HCT116 (cell line): Measurements from ENCODE around the gene NKX2-1. TPM values are rescaled to one million over a fixed set of nuclear protein-coding genes. Genes with fewer than 3 reads are reported as not detected.

ENCODE experiments used
- ATAC-seq: fragments of 200-7000 bp; cut with Tn5 transposase; 2 replicates; pipeline ENCODE4 v1.9.1; 2020; ENCODE audit warnings: mild to moderate bottlenecking, moderate library complexity
- BruUV-seq: library from RNA; stranded (reverse); fragments of 400-500 nt; replicated peaks from 2 replicates; lab custom pipeline; 2021; lab: Mats Ljungman, UMichigan
- CTCF ChIA-PET: fragments of 300-600 bp; sonication (Branson Sonifier 250); formaldehyde crosslinking; loops from one replicate; lab custom pipeline; 2021; ENCODE audit warnings: antibody characterized with exemption; lab: Charles Lee
- POLR2A ChIA-PET: fragments of 300-600, 350-600 bp; sonication (Branson Sonifier 250); formaldehyde crosslinking; loops from one replicate; lab custom pipeline; 2021; ENCODE audit warnings: antibody characterized with exemption; lab: Charles Lee
- RAD21 ChIA-PET, 2 experiments: fragments of 300-600 bp; sonication (Branson Sonifier 250); formaldehyde crosslinking; loops; one replicate each; lab custom pipeline; 2023; ENCODE audit warnings: low total read pairs in 2 of 2; ENCODE audit not compliant: uncharacterized antibody in 2 of 2, unreplicated experiment in 2 of 2, low non-redundant PET in 1 of 2; lab: Charles Lee
- DNase-seq: peaks from one replicate; pipeline ENCODE4 v3.0.0-alpha.2; 2010; ENCODE audit warnings: low read depth, low spot score
- H2AFZ ChIP-seq: fragments of 200-600 bp; shearing (Covaris generic), sonication (generic); 2 replicates; pipeline ENCODE4 v1.6.1; 2017; ENCODE audit warnings: low read depth, mixed run types, mixed read lengths, antibody characterized with exemption, low read length; ENCODE audit not compliant: poor library complexity, severe bottlenecking
- H3K27ac ChIP-seq: 2 replicates; pipeline ENCODE4 v1.5.1; 2012; ENCODE audit warnings: low read depth, low read length
- H3K27me3 ChIP-seq: fragments of 200-600 bp; sonication (generic); 2 replicates; pipeline ENCODE4 v1.6.1; 2016; ENCODE audit warnings: mixed run types, low read length, mixed read lengths; ENCODE audit not compliant: insufficient read depth
- H3K36me3 ChIP-seq, 2 experiments: fragments of 200-500 bp in 1 of 2; fragments of 200-600 bp in 1 of 2; sonication (Bioruptor generic) in 1 of 2; sonication (generic) in 1 of 2; 2 replicates each; pipeline versions ENCODE4 v1.5.1 to v1.6.1; 2014 to 2016; ENCODE audit warnings: low read length in 2 of 2, inconsistent platforms in 1 of 2, mixed read lengths in 1 of 2, mixed run types in 1 of 2; ENCODE audit not compliant: insufficient read depth in 2 of 2, control insufficient read depth in 1 of 2
- H3K4me1 ChIP-seq, 2 experiments: fragments of 200-600 bp in 1 of 2; sonication (generic) in 1 of 2; 2 replicates each; pipeline versions ENCODE4 v1.5.1 to v1.6.1; 2012 to 2017; ENCODE audit warnings: low read length in 2 of 2, inconsistent platforms in 1 of 2, mild to moderate bottlenecking in 1 of 2, mixed read lengths in 1 of 2, mixed run types in 1 of 2, moderate library complexity in 1 of 2; ENCODE audit not compliant: insufficient read depth in 2 of 2, control insufficient read depth in 1 of 2
- H3K4me2 ChIP-seq: fragments of 200-600 bp; sonication (generic); 2 replicates; pipeline ENCODE4 v1.6.1; 2017; ENCODE audit warnings: mixed run types, low read length, mixed read lengths
- H3K4me3 ChIP-seq, 2 experiments: fragments of 200-600 bp in 1 of 2; sonication (generic) in 1 of 2; replicated peaks in 1 of 2; 2 replicates each; pipeline ENCODE4 v1.5.1; 2011 to 2016; ENCODE audit warnings: low read length in 2 of 2, control low read depth in 1 of 2, low read depth in 1 of 2, mild to moderate bottlenecking in 1 of 2, mixed read lengths in 1 of 2, mixed run types in 1 of 2
- H3K79me2 ChIP-seq: fragments of 200-600 bp; sonication (generic); 2 replicates; pipeline ENCODE4 v1.6.1; 2017; ENCODE audit warnings: mild to moderate bottlenecking, mixed run types, low read length, moderate library complexity, mixed read lengths; ENCODE audit not compliant: insufficient read depth
- H3K9ac ChIP-seq: fragments of 200-600 bp; sonication (generic); 2 replicates; pipeline ENCODE4 v1.6.1; 2016; ENCODE audit warnings: low read length, mixed read lengths
- H3K9me2 ChIP-seq: fragments of 200-600 bp; sonication (generic), shearing (Covaris generic); 2 replicates; pipeline ENCODE4 v1.6.1; 2017; ENCODE audit warnings: mixed run types, mild to moderate bottlenecking, moderate library complexity; ENCODE audit not compliant: insufficient read depth
- H3K9me3 ChIP-seq, 2 experiments: fragments of 200-500 bp in 1 of 2; fragments of 200-600 bp in 1 of 2; sonication (Bioruptor generic) in 1 of 2; sonication (generic) in 1 of 2; 2 replicates each; pipeline ENCODE4 v1.6.1; 2014 to 2017; ENCODE audit warnings: low read length in 2 of 2, mixed read lengths in 2 of 2, inconsistent platforms in 1 of 2, low read depth in 1 of 2, mild to moderate bottlenecking in 1 of 2, mixed run types in 1 of 2, moderate library complexity in 1 of 2; ENCODE audit not compliant: control insufficient read depth in 1 of 2, insufficient read depth in 1 of 2
- H4K20me1 ChIP-seq: fragments of 200-600 bp; sonication (generic), shearing (Covaris generic); 2 replicates; pipeline ENCODE4 v1.6.1; 2017; ENCODE audit warnings: mixed run types, mild to moderate bottlenecking, moderate library complexity; ENCODE audit not compliant: insufficient read depth
- ATF3 ChIP-seq: IDR thresholded peaks from 2 replicates; pipeline ENCODE4 v1.6.1; 2012
- CBX3 ChIP-seq: IDR thresholded peaks from 2 replicates; pipeline ENCODE4 v1.6.1; 2012; ENCODE audit warnings: low read depth
- CEBPB ChIP-seq: IDR thresholded peaks from 2 replicates; pipeline ENCODE4 v1.6.1; 2012; ENCODE audit warnings: low read depth
- ELF1 ChIP-seq: IDR thresholded peaks from 2 replicates; pipeline ENCODE4 v1.6.1; 2012; ENCODE audit warnings: low read depth, borderline replicate concordance
- EZH2phosphoT487 ChIP-seq: fragments of 200-600 bp; IDR thresholded peaks from 2 replicates; pipeline ENCODE4 v1.6.1; 2018; ENCODE audit warnings: antibody characterized with exemption, borderline replicate concordance
- REST ChIP-seq: IDR thresholded peaks from 2 replicates; pipeline ENCODE4 v1.6.1; 2012; ENCODE audit warnings: low read depth
- SP1 ChIP-seq: IDR thresholded peaks from 2 replicates; pipeline ENCODE4 v1.6.1; 2012; ENCODE audit warnings: low read depth
- SRF ChIP-seq: IDR thresholded peaks from 2 replicates; pipeline ENCODE4 v1.6.1; 2012; ENCODE audit warnings: low read depth
- ZBTB33 ChIP-seq: IDR thresholded peaks from 2 replicates; pipeline ENCODE4 v1.6.1; 2011; ENCODE audit warnings: mild to moderate bottlenecking, low read length, moderate library complexity; ENCODE audit not compliant: insufficient replicate concordance; ENCODE audit errors: extremely low read depth
- ZFX ChIP-seq: fragments of 450-650 bp; IDR thresholded peaks from 2 replicates; pipeline ENCODE4 v1.6.1; 2017
- intact Hi-C: fragments of 100-400 bp; cut with micrococcal nuclease; formaldehyde crosslinking; loops from 2 replicates; pipeline ENCODE4 v1.10.0; 2022
- total RNA-seq: library from RNA; stranded (reverse); gene quantifications from one replicate; pipeline ENCODE4 v1.2.1, GENCODE V29; 2021; ENCODE audit not compliant: unreplicated experiment

The NKX2-1 gene
- total RNA-seq, 1 experiment from 2014 or later: 0.84 TPM

GRCh38 chr14:36521598-36522345 lies 1.7 kb upstream of the NKX2-1 start:
- Histone ChIP-seq H3K36me3 (no peaks in the 10 kb centered on the region), H3K27me3 (no peaks in the 10 kb centered on the region), H3K4me2 (no peak overlapping the region), H3K4me1 (peaks cover 0 to 24% of the 10 kb centered on the region in 2 experiments; a peak in 2 of 4 replicates), H3K4me3 (no peak overlapping the region), H3K27ac (no peak overlapping the region), H3K9ac (no peak overlapping the region), H3K79me2 (no peaks in the 10 kb centered on the region), H4K20me1 (no peaks in the 10 kb centered on the region), H2AFZ (no peak overlapping the region), H3K9me3 (no peaks in the 10 kb centered on the region), H3K9me2 (no peaks in the 10 kb centered on the region)
- ATAC-seq: no peak
- ChIA-PET RAD21 (no interaction called here), CTCF (interaction anchor here (1.3 to 1.5 kb wide), 2 partner anchors 32 to 83 kb away, joined by 4 to 6 read pairs; no protein-coding TSS in a partner anchor), POLR2A (no interaction called here)
- DNase-seq: no peak
- BruUV-seq: no TSS peak
- TF ChIP-seq REST: no peak
- no peak for TF ChIP-seq SP1
- TF ChIP-seq ATF3: no peak
- no peak for TF ChIP-seq CEBPB
- TF ChIP-seq SRF: no peak
- TF ChIP-seq EZH2phosphoT487: no peak
- no peak for TF ChIP-seq CBX3
- TF ChIP-seq ZBTB33: no peak
- TF ChIP-seq ELF1: no peak
- no peak for TF ChIP-seq ZFX
- intact Hi-C loops: no loop called here
